Gastroesophageal sphincter (tissue), 3 donors: Measurements from ENCODE around the gene SLC15A5.

ENCODE experiments used
- CTCF ChIP-seq, 4 experiments: fragments of 200-600 bp in 2 of 4; fragments of 450-650 bp in 2 of 4; sonication (generic) in 1 of 4; IDR thresholded peaks; one replicate each; pipeline ENCODE4 v1.5.1; 2017 to 2019; ENCODE audit warnings: antibody characterized with exemption in 4 of 4, mild to moderate bottlenecking in 2 of 4, moderate library complexity in 2 of 4
- EP300 ChIP-seq: sonication (generic); formaldehyde crosslinking; IDR thresholded peaks from one replicate; pipeline ENCODE4 v1.6.1; 2017; ENCODE audit warnings: antibody characterized with exemption, mild to moderate bottlenecking
- POLR2A ChIP-seq, 2 donors: fragments of 450-650 bp; IDR thresholded peaks; one replicate each; pipeline ENCODE4 v1.6.1; 2017; ENCODE audit warnings: antibody characterized with exemption in 2 of 2, mild to moderate bottlenecking in 2 of 2, moderate library complexity in 1 of 2
- POLR2AphosphoS5 ChIP-seq: sonication (generic); formaldehyde crosslinking; IDR thresholded peaks from one replicate; pipeline ENCODE4 v1.6.1; 2017; ENCODE audit warnings: antibody characterized with exemption

GRCh38 chr12:16221776-16222175 is 55.7 kb downstream of the SLC15A5 start:
- TF ChIP-seq POLR2A (IDR thresholded peaks at IDR 0.05) = no peak
- no peak for TF ChIP-seq CTCF (IDR thresholded peaks at IDR 0.05)
- no peak for TF ChIP-seq POLR2AphosphoS5
- TF ChIP-seq EP300 = no peak
